Liver (tissue), 9 donors: Measurements from ENCODE around the gene PTMA. TPM values are rescaled to one million over a fixed set of nuclear protein-coding genes. Genes with fewer than 3 reads are reported as not detected.
A peak's percentile ranks its signal among the peaks of the same experiment; 100 is the strongest.

ENCODE experiments used
- DNase-seq: peaks from one replicate; pipeline ENCODE4 v3.0.0-alpha.2; 2017; ENCODE audit warnings: low spot score
- H3K27ac ChIP-seq, 2 donors: one replicate each; pipeline ENCODE4 v1.7.0; 2013; ENCODE audit warnings: inconsistent platforms in 2 of 2, low read length in 2 of 2, control low read depth in 1 of 2, low read depth in 1 of 2, mild to moderate bottlenecking in 1 of 2
- H3K27me3 ChIP-seq, 4 donors: one replicate each; pipeline versions ENCODE4 v1.6.1 to v1.7.0; 2013; ENCODE audit warnings: low read length in 3 of 4, inconsistent platforms in 1 of 4, mild to moderate bottlenecking in 1 of 4, moderate library complexity in 1 of 4; ENCODE audit not compliant: control insufficient read depth in 4 of 4, insufficient read depth in 4 of 4
- H3K36me3 ChIP-seq, 4 donors: one replicate each; pipeline versions ENCODE4 v1.6.1 to v1.7.0; 2013; ENCODE audit warnings: low read length in 3 of 4, mild to moderate bottlenecking in 3 of 4, low read depth in 1 of 4, moderate library complexity in 1 of 4; ENCODE audit not compliant: control insufficient read depth in 4 of 4, insufficient read depth in 3 of 4
- H3K4me1 ChIP-seq, 4 donors: one replicate each; pipeline versions ENCODE4 v1.6.1 to v1.7.0; 2013; ENCODE audit warnings: low read length in 3 of 4, mild to moderate bottlenecking in 3 of 4, moderate library complexity in 1 of 4; ENCODE audit not compliant: control insufficient read depth in 4 of 4, insufficient read depth in 4 of 4
- H3K4me3 ChIP-seq, 3 donors: one replicate each; pipeline versions ENCODE4 v1.6.1 to v1.7.0; 2013; ENCODE audit warnings: low read length in 3 of 3, control low read depth in 1 of 3, low read depth in 1 of 3, mild to moderate bottlenecking in 1 of 3
- H3K9ac ChIP-seq, 2 donors: one replicate each; pipeline ENCODE4 v1.7.0; 2013; ENCODE audit warnings: low read length in 2 of 2, mild to moderate bottlenecking in 2 of 2, moderate library complexity in 2 of 2, control low read depth in 1 of 2, low read depth in 1 of 2
- H3K9me3 ChIP-seq, 4 donors: one replicate each; pipeline versions ENCODE4 v1.6.1 to v1.7.0; 2013; ENCODE audit warnings: low read length in 3 of 4; ENCODE audit not compliant: control insufficient read depth in 4 of 4
- EGR1 ChIP-seq, 2 donors: IDR thresholded peaks; 2 replicates each; pipeline ENCODE4 v1.6.1; 2016 to 2018; ENCODE audit warnings: antibody characterized with exemption in 2 of 2, low read depth in 2 of 2
- FOXA1 ChIP-seq: IDR thresholded peaks from 2 replicates; pipeline ENCODE4 v1.6.1; 2016; ENCODE audit warnings: antibody characterized with exemption
- FOXA2 ChIP-seq: IDR thresholded peaks from 2 replicates; pipeline ENCODE4 v1.6.1; 2016; ENCODE audit warnings: antibody characterized with exemption
- GABPA ChIP-seq, 2 donors: IDR thresholded peaks in 1 of 2; conservative IDR thresholded peaks in 1 of 2; 2 replicates each; pipeline ENCODE4 v1.6.1; 2016; ENCODE audit warnings: antibody characterized with exemption in 2 of 2, mild to moderate bottlenecking in 1 of 2, moderate library complexity in 1 of 2
- HNF4A ChIP-seq, 2 donors: conservative IDR thresholded peaks; 2 replicates each; pipeline ENCODE4 v1.6.1; 2016; ENCODE audit warnings: antibody characterized with exemption in 2 of 2, mild to moderate bottlenecking in 2 of 2
- HNF4G ChIP-seq: IDR thresholded peaks from 2 replicates; pipeline ENCODE4 v1.6.1; 2016; ENCODE audit warnings: antibody characterized with exemption
- JUND ChIP-seq, 2 donors: IDR thresholded peaks; 2 replicates each; pipeline ENCODE4 v1.6.1; 2016; ENCODE audit warnings: antibody characterized with exemption in 2 of 2
- MAX ChIP-seq: IDR thresholded peaks from 2 replicates; pipeline ENCODE4 v1.6.1; 2016; ENCODE audit warnings: antibody characterized with exemption
- NR2F2 ChIP-seq: IDR thresholded peaks from 2 replicates; pipeline ENCODE4 v1.6.1; 2016; ENCODE audit warnings: antibody characterized with exemption
- RAD21 ChIP-seq, 2 donors: IDR thresholded peaks; 2 replicates each; pipeline ENCODE4 v1.6.1; 2016; ENCODE audit warnings: antibody characterized with exemption in 2 of 2, mild to moderate bottlenecking in 2 of 2
- RXRA ChIP-seq, 2 donors: IDR thresholded peaks; 2 replicates each; pipeline ENCODE4 v1.6.1; 2017 to 2018; ENCODE audit warnings: antibody characterized with exemption in 2 of 2, mild to moderate bottlenecking in 1 of 2
- SP1 ChIP-seq: IDR thresholded peaks from 2 replicates; pipeline ENCODE4 v1.6.1; 2018; ENCODE audit warnings: antibody characterized with exemption, mild to moderate bottlenecking
- TAF1 ChIP-seq: conservative IDR thresholded peaks from 2 replicates; pipeline ENCODE4 v1.6.1; 2016; ENCODE audit warnings: antibody characterized with exemption, mild to moderate bottlenecking
- YY1 ChIP-seq: IDR thresholded peaks from 2 replicates; pipeline ENCODE4 v1.6.1; 2016; ENCODE audit warnings: antibody characterized with exemption, mild to moderate bottlenecking
- WGBS: extraction: QIAGEN DNeasy Blood & Tissue Kit; methylation state at CpG from one replicate; pipeline ENCODE4 v1.1.7; 2013; 5-methylcytosine and 5-hydroxymethylcytosine counted together
- polyA plus RNA-seq, 2 donors: library from polyadenylated mRNA; stranded (reverse) in 1 of 2; unstranded in 1 of 2; fragments of 200-250 nt in 1 of 2; fragments of >200 nt in 1 of 2; fragmentation: Nextera tagmentation in 1 of 2; extraction: Ambion mirVana in 1 of 2; gene quantifications; one replicate each; pipeline versions ENCODE4 v1.2.1 to v1.2.3, GENCODE V29; 2013 to 2015
- total RNA-seq, 2 donors: library from RNA; depleted of rRNA; stranded (reverse); fragments of >200 nt; gene quantifications; one replicate each; pipeline ENCODE4 v1.2.3, GENCODE V29; 2014
- TF ChIP-seq, protein P1 (sequence below): IDR thresholded peaks from 2 replicates; pipeline ENCODE4 v1.6.1; 2016; ENCODE audit warnings: antibody characterized with exemption, mild to moderate bottlenecking
- TF ChIP-seq, protein P2 (sequence below): IDR thresholded peaks from 2 replicates; pipeline ENCODE4 v1.6.1; 2016; ENCODE audit warnings: antibody characterized with exemption
- TF ChIP-seq, protein P3 (sequence below): fragments of 150-350 bp; IDR thresholded peaks from 2 replicates; pipeline ENCODE4 v1.5.1; 2017; ENCODE audit warnings: improper control_type of control experiment, low read depth, low read length; ENCODE audit not compliant: missing input control
- donor health status: healthy.
- donor health status: healthy.
- donor health status: healthy.
- donor health status: healthy.
- donor health status: healthy.

PTMA gene
- total and polyA plus RNA-seq, 4 donors = 201 to 523 (median 366) TPM

DNA sequence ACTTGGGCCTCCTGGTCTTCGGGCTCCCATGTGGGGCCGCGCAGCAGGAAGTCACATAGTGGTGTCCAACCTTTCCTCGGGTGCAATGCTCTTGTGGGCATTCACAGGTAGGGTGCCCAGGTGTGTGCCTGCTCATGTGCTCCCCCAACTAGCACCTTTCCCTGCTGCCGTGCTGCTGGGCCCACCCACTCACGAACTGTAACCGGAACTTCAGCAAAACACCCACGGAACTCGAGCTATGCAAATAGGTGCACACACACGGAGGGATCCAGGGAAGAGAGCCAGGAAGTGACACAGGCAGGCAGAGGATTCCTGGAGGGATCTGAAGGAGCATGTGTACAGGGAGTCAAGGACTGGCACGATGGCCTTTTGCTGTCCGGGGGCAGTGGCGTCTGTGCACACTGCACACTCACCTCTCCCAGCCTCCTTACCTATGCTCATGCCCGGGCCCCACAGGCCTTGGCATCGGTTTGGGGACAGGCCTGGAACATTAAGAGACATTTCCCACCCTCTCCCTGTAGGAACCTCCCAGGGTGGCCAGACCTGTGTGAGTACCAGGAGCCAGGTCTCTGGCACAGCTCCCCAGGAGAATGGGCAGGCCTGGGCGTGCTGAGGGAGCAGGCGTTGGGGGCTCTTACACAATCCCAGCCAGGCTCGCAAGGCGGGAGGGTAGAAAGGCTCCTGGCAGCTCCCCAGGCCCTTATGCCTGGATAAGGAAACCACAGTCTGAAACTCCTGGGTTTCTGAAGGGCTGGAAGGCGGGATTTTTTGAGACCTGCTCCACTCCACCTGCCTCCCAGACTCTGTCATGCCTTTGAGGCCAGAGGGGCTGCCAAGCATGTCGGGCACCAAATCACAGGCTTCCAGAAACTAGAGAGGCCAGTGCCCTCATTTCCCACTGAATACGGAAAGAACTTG lies 6.6 kb upstream of the PTMA start:
- peaks cover 6 to 30% (median 14%) of the 10 kb centered on the region in 4 donors for H3K4me1 ChIP-seq
- peak overlapping the region; percentile 52 to 58 for H3K27ac ChIP-seq
- H3K27me3 ChIP-seq = no peaks in the 10 kb centered on the region
- no peaks in the 10 kb centered on the region for H3K36me3 ChIP-seq
- TF ChIP-seq HNF4A (conservative IDR thresholded peaks at IDR 0.05) (peak in 1 of 2 donors; percentile 17), RXRA (IDR thresholded peaks at IDR 0.05) (peak in 1 of 2 donors; percentile 9), RAD21 (IDR thresholded peaks at IDR 0.05) (no peak), JUND (IDR thresholded peaks at IDR 0.05) (no peak), SP1 (no peak), TAF1 (no peak), YY1 (no peak), HNF4G (no peak)
- TF ChIP-seq, protein P1, sequence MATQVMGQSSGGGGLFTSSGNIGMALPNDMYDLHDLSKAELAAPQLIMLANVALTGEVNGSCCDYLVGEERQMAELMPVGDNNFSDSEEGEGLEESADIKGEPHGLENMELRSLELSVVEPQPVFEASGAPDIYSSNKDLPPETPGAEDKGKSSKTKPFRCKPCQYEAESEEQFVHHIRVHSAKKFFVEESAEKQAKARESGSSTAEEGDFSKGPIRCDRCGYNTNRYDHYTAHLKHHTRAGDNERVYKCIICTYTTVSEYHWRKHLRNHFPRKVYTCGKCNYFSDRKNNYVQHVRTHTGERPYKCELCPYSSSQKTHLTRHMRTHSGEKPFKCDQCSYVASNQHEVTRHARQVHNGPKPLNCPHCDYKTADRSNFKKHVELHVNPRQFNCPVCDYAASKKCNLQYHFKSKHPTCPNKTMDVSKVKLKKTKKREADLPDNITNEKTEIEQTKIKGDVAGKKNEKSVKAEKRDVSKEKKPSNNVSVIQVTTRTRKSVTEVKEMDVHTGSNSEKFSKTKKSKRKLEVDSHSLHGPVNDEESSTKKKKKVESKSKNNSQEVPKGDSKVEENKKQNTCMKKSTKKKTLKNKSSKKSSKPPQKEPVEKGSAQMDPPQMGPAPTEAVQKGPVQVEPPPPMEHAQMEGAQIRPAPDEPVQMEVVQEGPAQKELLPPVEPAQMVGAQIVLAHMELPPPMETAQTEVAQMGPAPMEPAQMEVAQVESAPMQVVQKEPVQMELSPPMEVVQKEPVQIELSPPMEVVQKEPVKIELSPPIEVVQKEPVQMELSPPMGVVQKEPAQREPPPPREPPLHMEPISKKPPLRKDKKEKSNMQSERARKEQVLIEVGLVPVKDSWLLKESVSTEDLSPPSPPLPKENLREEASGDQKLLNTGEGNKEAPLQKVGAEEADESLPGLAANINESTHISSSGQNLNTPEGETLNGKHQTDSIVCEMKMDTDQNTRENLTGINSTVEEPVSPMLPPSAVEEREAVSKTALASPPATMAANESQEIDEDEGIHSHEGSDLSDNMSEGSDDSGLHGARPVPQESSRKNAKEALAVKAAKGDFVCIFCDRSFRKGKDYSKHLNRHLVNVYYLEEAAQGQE = no peak
- peak overlapping the region in 1 of 2 donors; percentile 70 for H3K9ac ChIP-seq
- no peaks in the 10 kb centered on the region for H3K9me3 ChIP-seq
- WGBS = 46% methylated on average over 22 of the region's 22 CpGs
- no peak overlapping the region for H3K4me3 ChIP-seq
- no peak for DNase-seq

GRCh38 chr2:231704017-231704416 lies 4.3 kb upstream of the PTMA start:
- DNase-seq = no peak
- Histone ChIP-seq H3K9me3 (no peaks in the 10 kb centered on the region), H3K4me1 (peaks cover 6 to 29% (median 14%) of the 10 kb centered on the region in 4 donors), H3K36me3 (no peaks in the 10 kb centered on the region), H3K9ac (no peak overlapping the region), H3K4me3 (no peak overlapping the region), H3K27ac (no peak overlapping the region), H3K27me3 (no peaks in the 10 kb centered on the region)
- 97% methylated on average over 3 of the region's 3 CpGs for WGBS
- TF ChIP-seq HNF4G = no peak
- no peak for TF ChIP-seq MAX
- no peak for TF ChIP-seq SP1
- no peak for TF ChIP-seq EGR1 (IDR thresholded peaks at IDR 0.05; ENCODE audit: low read depth in 2 of 2)
- TF ChIP-seq, protein P1 = no peak
- TF ChIP-seq, protein P2, sequence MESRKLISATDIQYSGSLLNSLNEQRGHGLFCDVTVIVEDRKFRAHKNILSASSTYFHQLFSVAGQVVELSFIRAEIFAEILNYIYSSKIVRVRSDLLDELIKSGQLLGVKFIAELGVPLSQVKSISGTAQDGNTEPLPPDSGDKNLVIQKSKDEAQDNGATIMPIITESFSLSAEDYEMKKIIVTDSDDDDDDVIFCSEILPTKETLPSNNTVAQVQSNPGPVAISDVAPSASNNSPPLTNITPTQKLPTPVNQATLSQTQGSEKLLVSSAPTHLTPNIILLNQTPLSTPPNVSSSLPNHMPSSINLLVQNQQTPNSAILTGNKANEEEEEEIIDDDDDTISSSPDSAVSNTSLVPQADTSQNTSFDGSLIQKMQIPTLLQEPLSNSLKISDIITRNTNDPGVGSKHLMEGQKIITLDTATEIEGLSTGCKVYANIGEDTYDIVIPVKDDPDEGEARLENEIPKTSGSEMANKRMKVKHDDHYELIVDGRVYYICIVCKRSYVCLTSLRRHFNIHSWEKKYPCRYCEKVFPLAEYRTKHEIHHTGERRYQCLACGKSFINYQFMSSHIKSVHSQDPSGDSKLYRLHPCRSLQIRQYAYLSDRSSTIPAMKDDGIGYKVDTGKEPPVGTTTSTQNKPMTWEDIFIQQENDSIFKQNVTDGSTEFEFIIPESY = no peak
- TF ChIP-seq, protein P3, sequence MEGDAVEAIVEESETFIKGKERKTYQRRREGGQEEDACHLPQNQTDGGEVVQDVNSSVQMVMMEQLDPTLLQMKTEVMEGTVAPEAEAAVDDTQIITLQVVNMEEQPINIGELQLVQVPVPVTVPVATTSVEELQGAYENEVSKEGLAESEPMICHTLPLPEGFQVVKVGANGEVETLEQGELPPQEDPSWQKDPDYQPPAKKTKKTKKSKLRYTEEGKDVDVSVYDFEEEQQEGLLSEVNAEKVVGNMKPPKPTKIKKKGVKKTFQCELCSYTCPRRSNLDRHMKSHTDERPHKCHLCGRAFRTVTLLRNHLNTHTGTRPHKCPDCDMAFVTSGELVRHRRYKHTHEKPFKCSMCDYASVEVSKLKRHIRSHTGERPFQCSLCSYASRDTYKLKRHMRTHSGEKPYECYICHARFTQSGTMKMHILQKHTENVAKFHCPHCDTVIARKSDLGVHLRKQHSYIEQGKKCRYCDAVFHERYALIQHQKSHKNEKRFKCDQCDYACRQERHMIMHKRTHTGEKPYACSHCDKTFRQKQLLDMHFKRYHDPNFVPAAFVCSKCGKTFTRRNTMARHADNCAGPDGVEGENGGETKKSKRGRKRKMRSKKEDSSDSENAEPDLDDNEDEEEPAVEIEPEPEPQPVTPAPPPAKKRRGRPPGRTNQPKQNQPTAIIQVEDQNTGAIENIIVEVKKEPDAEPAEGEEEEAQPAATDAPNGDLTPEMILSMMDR = no peak
- no peak for TF ChIP-seq FOXA1
- no peak for TF ChIP-seq GABPA (IDR thresholded peaks at IDR 0.05 in 1 of 2, conservative IDR thresholded peaks at IDR 0.05 in 1 of 2)
- no peak for TF ChIP-seq NR2F2
- TF ChIP-seq JUND (IDR thresholded peaks at IDR 0.05) = no peak
- no peak for TF ChIP-seq YY1
- TF ChIP-seq RXRA (IDR thresholded peaks at IDR 0.05) = no peak
- no peak for TF ChIP-seq FOXA2
- no peak for TF ChIP-seq RAD21 (IDR thresholded peaks at IDR 0.05)
- no peak for TF ChIP-seq TAF1
